Left colon (tissue), 2 donors: Measurements from ENCODE around the gene PRSS50. TPM values are rescaled to one million over a fixed set of nuclear protein-coding genes. Genes with fewer than 3 reads are reported as not detected.
"Not testable (repeated sequence)": the region's sequence is repeated elsewhere in the genome, so short reads cannot be mapped to it uniquely, and the experiment has no call there.

Source experiments
- ATAC-seq: fragments of 200-7000 bp; cut with Tn5 transposase; one replicate; pipeline ENCODE4 v1.9.1; 2020; ENCODE audit warnings: mild to moderate bottlenecking, moderate library complexity
- DNase-seq, 2 donors: peaks; one replicate each; pipeline ENCODE4 v3.0.0-alpha.2; 2020
- intact Hi-C, 2 donors: fragments of 100-400 bp; cut with DNase I in 1 of 2; cut with micrococcal nuclease in 1 of 2; formaldehyde crosslinking; loops; one replicate each; pipeline versions ENCODE4 v1.11.2 to v1.14.0; 2022; cut with DNase I, micrococcal nuclease
- long read RNA-seq: library from polyadenylated mRNA; unstranded; transcript quantifications from one replicate; pipeline ENCODE4 v2.0.0, GENCODE V29; 2021
- total RNA-seq, 2 donors: library from RNA; stranded (reverse); fragmentation: NEBNext Ultra II Directional; extraction: Animal tissue kit (Norgen Biotek cat#: 25700); gene quantifications; one replicate each; pipeline ENCODE4 v1.2.1, GENCODE V29; 2021
- donor health status: DM: no; HTN: no; CAD: no.
- donor health status: DM: yes; HTN: yes; CAD: no.

PRSS50 gene, protein sequence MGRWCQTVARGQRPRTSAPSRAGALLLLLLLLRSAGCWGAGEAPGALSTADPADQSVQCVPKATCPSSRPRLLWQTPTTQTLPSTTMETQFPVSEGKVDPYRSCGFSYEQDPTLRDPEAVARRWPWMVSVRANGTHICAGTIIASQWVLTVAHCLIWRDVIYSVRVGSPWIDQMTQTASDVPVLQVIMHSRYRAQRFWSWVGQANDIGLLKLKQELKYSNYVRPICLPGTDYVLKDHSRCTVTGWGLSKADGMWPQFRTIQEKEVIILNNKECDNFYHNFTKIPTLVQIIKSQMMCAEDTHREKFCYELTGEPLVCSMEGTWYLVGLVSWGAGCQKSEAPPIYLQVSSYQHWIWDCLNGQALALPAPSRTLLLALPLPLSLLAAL
- total RNA-seq, result not detected
- long read RNA-seq, result 0 reads

DNA sequence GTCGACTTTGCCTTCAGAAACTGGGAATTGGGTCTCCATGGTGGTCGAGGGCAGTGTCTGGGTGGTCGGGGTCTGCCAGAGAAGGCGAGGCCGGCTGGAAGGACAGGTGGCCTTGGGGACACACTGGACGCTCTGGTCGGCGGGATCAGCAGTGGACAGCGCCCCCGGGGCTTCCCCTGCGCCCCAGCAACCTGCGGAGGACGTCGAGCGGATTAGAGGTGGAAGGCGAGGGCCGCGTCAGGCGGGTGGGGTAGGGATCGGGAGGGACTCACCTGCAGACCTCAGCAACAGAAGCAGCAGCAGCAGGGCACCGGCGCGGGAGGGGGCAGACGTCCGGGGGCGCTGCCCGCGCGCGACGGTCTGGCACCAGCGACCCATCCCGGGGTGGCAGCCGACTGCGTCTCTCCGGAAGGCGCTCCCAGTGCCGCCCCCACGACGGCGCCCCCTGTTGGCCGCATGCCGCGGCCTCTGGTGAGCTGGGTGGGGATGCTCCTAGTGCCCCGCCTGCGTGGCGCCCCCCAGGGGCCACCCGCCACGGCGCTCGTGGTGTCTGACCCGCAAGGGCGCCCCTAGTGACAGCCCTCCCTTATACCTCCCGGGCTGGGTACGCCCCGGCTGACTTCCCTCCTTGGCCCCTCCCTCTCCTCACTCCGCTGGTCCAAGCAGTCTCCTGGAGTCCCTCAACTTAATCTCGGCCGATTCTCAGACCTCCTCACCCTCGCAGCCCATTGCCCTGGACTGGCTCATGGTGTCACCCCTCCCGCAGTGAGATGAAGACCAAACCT is at the start of gene PRSS50:
TSS of gene PRSS50 (minus strand) at position 423 of the 785 bp plus-strand sequence. CDS start at position 378, 45 bp downstream.
- no peak for DNase-seq
- ATAC-seq, result no peak
- intact Hi-C loops, result no loop called here

DNA sequence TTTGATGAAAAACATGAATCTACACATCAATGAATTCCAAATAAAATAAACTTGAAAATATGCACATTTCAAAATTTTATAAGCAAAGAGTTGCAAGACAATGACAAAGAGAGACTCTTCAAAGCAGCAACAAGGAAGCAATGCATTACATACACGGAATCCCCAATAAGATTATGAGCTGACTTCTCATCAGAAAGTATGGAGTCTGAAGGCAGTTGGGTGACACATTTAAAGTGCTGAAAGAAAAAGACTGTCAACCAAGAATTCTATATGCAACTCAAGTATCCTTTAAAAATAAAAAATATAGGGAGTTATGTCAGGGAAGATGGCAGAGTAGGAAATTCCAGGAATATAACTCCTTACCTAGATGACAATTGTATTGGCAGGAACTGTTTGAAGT is 46.5 kb upstream of the PRSS50 start:
- ATAC-seq (no peak), DNase-seq (no peak)
- intact Hi-C loops, result no loop called here

DNA sequence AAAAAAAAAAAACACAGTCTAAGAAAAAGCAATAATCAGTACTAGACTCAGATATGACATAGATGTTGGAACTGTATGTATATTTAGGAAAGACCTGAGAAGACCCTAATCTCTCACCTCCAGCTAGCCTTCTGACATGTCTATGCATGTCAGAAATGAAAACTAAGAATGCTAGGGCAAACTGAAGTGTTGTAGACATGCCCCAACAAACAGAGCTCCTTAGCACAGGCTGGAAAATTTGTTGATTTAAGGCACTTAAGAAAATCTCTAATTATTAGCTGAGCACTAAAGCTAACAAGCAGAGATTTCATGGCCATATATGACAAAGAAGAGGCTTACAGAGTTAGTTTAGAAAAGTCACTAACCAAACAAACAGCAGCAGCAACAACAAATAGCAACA is 45.5 kb upstream of the PRSS50 start:
- DNase-seq (no peak), ATAC-seq (no peak)
- intact Hi-C loops, result no loop called here

DNA sequence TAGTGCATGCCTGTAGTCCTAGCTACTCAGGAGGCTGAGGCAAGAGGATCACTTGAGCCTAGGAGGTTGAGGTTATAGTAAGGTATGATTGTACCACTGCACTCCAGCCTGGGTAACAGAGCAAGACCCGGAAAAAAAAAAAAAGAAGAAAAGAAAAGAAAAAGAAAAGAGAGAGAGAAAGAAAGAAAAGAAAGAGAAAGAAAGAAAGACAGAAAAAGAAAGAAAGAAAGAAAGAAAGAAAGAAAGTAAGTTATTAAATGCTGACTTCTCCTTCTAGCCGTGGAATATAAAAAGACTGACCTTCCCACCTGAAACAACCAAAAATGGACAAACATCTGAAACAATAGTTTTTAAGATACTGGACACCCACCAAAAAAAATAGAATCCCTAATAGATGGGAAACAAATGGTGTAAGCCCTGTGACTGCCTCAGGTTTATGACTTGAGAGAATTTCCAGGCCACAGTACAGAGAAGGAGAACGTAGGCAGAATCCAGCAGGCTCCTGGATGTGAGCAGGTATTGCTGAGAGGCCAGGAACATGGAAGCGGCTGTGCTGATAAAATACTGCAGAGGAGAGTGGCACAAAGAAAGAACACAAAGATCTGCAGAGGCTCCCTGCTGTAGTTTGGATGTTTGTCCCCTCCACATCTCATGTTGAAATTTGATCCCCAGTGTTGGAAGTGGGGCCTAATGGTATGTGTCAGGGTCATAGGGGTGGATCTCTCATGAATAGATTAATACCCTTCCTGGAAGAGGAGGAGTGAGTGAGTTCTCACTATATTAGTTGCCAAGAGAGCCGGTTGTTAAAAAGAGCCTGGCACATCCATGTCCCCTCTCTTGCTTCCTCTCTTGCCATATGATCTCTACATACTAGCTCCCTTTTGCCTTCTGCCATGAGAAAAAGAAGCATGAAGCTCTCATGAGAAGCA is 41.8 kb upstream of the PRSS50 start:
- ATAC-seq, result no peak
- intact Hi-C loops, result no loop called here
- DNase-seq, result no peak

DNA sequence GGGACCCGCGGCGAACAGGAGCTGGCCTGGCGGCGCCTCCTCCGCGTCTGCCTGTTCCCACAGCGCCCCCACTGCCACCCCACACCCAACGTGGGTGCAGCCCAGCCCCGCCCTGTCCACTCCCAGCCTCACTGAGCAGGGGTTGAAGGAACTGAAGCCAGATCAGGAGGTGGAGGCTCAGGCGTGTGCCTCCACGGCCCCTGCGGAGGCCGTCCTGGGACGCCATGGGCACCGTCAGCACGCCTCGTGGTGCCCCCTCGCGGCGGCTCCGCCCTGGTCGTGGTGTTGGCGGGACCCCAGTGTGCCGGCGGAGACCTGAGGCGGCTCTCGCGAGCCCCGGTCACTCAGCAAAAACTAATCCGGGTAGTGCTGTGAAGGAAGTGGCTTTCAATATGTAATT is 39.0 kb upstream of the PRSS50 start:
- intact Hi-C loops, result no loop called here
- DNase-seq (no peak), ATAC-seq (no peak)

DNA sequence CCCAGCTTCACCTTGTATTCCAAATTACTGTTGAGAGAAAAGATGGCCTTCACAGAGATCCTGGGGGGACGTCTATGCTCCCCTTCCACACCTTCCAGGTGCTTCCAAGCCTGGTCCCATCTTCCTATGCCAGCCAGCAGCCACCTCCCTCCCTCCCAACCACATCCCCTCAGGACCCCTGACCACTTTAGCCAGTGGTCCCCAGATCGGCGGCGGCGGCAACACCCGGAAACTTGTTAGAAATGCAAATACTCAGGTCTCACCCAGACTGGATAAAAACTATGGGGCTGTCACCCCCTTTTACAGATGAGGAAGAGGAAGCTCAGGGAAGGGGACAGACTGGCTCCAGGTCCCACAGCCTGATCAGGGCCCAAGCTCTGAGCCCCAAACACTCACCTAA is 38.0 kb upstream of the PRSS50 start:
- DNase-seq, result no peak
- no peak for ATAC-seq
- intact Hi-C loops, result no loop called here

DNA sequence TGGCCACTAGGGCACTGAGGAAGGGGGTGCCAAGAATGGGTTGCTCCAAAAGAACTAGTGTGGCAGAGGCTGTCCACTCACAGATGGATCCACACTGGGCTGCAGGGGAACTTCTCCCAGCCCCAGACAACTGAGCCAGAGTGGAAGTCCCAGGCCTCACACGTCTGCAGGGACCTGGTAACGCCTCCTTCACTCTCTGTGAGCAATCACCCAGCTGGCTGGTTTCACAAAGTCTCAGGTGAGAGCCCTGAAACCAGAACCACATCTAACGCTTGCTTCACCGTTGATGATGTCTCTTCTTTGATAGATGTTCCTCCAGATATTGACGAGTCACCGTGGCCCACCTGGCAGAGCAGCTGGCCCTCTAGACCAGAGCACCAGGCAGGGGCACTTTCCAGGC is 35.5 kb upstream of the PRSS50 start:
- DNase-seq, ATAC-seq, intact Hi-C loops: not testable (repeated sequence)

DNA sequence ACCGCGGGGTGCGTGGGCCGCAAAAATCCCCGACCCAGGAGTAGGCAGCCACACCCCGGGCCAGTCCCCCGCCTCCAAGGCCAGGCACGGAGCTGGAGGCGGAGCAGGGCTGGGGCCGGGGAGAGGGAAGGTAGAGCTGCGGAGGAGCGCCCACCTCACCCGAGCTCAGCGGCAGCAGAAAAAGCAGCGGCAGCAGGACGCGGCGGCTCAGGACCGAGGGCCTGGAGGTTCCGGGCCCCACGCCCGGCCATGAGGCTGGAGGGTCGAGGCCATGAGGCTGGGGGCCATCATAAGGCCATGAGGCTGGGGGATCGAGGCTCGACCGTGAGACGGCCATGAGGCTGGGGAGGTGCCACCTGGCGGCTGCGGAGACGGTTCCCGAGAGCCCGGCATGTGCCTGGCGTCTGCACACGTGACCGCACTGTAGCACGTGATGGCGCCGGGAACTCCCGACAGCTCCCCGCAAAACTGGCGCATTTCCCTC is 32.9 kb upstream of the PRSS50 start:
- no peak for DNase-seq
- no peak for ATAC-seq
- intact Hi-C loops, result no loop called here

DNA sequence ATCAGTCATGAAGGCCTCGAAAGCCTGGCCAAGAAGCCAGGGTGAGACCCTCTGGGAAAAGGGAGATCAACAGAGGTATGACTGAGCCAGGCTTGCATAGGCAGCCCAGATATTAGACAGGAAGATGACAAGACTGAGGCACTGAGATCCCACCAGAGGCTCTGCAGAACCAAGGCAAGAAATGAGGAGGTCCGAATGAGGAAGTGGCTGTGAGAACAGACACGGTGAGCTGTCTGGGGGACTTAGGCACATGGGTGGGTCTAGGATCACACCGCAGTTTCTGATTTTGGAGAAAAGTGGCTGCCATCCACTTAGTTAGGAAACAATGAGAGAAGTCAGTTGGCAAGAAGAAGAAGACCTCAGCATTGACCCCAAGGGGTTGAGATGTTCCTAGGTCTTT is 31.5 kb upstream of the PRSS50 start:
- intact Hi-C loops, result no loop called here
- DNase-seq (no peak), ATAC-seq (no peak)

DNA sequence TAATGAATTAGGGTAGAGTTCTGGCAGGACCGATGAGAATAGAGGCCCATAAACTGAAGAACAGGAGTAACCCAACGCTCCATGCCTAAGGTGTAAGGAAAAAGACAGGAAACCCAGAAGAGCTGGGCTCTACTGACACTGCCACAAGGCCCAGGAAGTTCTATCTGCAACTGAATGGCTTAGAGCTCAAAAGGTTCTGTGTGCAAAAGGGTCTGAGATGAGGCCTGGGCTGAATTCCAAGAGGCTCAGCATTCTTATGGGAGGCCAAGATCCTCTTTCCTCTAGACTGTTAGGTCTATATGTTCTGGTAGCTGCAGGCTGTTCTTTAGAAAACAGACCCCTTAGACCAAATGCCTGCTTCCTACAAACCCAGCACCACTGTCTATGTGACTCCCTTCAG is 30.5 kb upstream of the PRSS50 start:
- DNase-seq (no peak), ATAC-seq (no peak)
- intact Hi-C loops, result no loop called here

DNA sequence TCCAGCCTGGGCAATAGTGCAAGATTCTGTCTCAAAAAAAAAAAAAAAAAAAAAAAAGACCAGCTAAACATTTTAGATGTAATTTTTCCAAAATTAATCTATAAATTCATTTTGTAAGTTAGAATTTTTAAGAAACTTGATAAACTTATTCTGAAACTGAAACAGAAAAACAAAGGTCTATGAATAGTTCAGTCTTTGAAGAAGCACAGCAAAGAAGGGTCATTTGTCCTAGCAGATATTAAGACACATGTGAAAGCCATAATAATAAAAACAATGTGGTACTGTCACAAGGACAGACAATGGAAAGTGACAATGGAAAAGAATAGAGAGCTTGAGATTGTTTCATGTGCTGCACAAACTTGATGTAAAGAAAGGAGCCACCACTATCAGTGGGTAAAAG is 29.0 kb upstream of the PRSS50 start:
- DNase-seq (no peak), ATAC-seq (no peak)
- intact Hi-C loops, result no loop called here

DNA sequence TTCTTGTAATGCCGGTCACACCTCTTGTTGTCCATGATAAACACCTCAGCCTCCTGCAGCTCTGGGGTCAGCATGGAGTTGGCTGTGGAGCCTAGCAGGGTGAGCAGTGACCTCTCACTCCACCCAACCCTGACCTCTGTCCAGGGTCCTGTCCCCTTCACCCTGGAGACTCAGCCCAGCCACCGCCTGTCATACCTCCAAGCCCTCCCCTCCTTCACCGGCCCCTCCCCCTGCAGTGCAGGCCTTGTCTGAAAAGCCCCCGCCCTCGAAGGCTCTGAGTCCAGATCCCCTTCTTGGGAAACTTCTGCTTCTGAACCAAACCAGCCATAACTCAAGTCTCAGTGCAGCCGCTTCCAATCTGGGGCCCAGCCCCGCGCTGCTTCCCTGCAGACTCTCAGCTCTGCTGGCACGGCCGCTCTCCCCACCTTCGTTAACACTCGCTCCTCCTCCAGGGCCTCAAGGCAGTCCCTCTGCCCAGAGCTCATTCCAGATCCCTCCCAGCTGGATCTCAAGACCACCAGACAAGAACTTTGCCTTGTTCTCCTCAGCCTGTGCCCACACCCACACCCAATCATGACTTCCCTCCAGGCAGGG is 25.4 kb upstream of the PRSS50 start:
- intact Hi-C loops, result no loop called here
- DNase-seq, result no peak

DNA sequence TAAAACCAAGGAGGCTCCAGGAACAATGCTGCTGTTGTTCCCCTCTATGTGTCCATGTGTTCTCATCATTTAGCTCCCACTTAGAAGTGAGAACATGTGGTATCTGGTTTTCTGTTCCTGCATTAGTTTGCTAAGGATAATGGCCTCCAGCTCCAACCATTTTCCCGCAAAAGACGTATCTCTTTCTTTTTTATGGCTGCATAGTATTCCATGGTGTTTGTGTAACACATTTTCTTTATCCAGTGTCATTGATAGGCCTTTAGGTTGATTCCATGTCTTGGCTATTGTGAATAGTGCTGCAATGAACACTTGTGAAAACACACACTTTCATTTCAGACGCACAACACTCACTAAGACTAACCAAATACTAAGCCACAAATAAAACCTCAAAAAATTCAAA is 21.9 kb upstream of the PRSS50 start:
- DNase-seq, intact Hi-C loops, ATAC-seq: not testable (repeated sequence)

More for the DNA sequence above, 25.4 kb upstream of the PRSS50 start:
- ATAC-seq, result no peak

DNA sequence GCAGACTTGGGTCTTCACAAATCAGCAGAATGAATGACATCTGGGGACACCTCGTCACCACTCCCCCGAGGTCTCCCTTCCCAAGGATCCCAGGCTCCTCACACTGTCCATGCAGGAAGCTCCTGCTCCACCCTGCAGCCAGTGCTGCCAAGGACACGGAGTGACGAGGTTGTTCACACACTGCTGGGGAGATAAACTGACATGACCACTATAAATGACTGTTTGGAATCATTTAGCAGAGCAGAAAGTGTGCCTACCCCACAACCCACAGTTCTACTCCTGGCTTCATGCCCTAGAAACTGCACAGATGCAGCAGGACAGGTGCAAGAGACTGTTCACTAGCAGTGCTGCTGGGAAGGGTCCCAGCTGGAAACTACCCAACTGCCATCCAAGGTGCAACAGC is 19.7 kb upstream of the PRSS50 start:
- DNase-seq (no peak), ATAC-seq (peak; percentile 44)
- intact Hi-C loops, result no loop called here

DNA sequence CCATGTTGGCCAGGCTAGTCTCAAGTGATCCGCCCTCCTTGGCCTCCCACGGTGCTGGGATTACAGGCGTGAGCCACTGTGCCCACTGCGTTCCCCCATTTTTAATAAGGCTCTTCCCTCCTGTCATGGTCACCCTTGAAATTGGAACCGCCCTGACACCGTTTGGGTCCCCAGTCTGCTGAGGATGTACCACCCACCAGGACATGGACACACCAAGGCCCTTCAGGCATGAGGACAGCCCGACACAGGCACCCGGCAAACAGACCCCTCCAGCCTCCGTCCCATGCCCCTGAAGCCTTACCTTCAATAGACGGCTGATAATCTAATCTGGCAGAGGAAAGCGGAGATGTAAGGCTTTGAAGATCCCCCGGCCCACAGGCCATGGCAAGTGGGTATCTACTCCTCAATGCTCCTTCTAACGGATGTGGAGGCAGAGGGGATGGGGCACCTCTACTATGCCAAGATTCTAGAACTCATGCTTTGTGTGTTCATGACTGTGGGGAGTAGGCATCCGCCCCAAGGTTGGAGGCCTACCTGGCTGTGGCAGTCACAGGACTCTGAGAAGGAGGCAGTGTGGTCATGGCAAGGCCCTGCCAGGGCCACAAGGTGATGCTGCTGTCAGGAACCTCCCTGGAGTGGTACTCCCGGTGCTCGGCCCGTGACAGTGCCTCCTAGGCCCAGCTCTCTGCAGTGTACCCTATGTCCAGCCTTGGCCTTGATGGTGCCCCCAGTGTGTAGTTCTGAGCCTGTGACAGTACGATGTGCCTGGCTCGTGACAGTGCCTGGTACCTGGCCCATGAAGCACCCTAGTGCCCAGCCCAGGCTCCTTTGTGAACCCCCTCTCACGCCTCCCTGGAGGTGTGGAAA is 18.6 kb upstream of the PRSS50 start:
- intact Hi-C loops, result no loop called here
- no peak for ATAC-seq
- no peak for DNase-seq

DNA sequence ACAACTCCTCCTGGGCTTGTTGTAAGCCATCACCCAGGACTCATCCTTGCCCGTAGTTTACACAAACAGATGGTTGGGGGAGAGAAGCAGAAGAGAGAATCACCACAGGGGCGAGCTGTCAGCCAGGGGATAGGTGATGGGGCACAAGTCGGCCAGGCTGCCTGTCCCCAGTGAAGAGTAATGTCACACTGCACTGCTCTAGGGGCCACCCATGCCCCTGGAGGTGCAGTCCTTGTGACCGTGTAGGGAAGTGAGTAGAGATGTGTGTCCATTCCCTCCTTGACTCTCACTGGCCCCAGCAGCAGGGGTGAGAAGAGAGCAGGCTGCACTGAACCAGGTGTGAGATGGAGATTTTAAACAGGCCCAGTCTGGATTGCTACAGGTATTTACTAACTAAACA is 17.1 kb upstream of the PRSS50 start:
- ATAC-seq (no peak), DNase-seq (no peak)
- intact Hi-C loops, result no loop called here

DNA sequence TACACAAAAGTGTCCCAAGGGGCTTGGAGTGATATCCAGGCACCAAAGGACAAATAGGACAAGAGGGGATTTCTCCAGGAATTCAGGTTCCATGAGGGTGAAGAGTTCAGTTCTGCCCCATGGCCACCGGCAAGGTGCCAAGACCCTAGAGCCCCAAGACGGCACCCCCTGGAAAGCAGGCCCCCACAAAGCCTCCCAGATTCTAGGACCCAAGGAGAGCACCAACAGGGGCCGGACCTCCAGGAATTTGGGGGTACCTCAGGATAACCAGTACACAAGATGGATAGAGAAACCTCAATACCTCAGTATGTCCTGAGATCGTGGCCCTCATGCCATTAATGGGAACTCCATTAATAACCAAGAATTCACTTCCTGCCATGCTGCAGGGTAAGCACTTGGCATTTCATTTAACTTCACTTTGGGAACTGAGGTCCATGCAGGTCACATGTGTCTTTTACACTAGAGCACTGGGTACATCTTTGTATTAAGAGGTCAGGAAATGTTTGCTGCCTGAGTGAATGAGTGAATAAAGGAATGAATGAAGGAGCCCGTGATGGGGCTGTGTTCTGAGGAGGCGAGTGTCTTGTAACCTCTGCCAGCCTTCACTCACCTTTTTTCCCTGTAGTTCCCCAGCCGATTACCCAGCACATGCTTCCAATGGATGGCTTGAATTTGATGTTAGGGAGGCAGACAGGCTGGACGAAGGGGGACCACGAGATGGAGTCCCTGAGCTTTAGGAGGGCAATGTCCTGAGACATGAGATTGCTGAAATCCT is 15.5 kb upstream of the PRSS50 start:
- DNase-seq, result no peak
- intact Hi-C loops, result no loop called here
- ATAC-seq, result no peak
